A549 (cell line): Measurements from ENCODE around the gene PCOLCE2. TPM values are rescaled to one million over a fixed set of nuclear protein-coding genes. Genes with fewer than 3 reads are reported as not detected.

Experiments
- ATAC-seq, 2 experiments: fragments of 200-7000 bp in 1 of 2; fragments of >200 bp in 1 of 2; cut with Nextera tagmentation in 1 of 2; cut with Tn5 transposase in 1 of 2; 3 replicates each; pipeline versions ENCODE4 v1.8.0 to v1.9.1; 2018 to 2020; ENCODE audit warnings: mild to moderate bottlenecking in 1 of 2, moderate library complexity in 1 of 2
- CTCF ChIA-PET: fragments of 300-600 bp; sonication (Branson Sonifier 250); formaldehyde crosslinking; extraction: SDS; loops from one replicate; lab custom pipeline; 2021; ENCODE audit warnings: antibody characterized with exemption, inconsistent platforms; lab: Yijun Ruan, JAX
- POLR2A ChIA-PET: fragments of 350-600 bp; formaldehyde crosslinking; extraction: SDS; loops from one replicate; lab custom pipeline; 2021; ENCODE audit warnings: antibody characterized with exemption, inconsistent platforms; lab: Yijun Ruan, JAX
- DNase-seq, 2 experiments: peaks; one replicate each; pipeline versions ENCODE4 v3.0.0 to v3.0.0-alpha.2; 2011 to 2016; ENCODE audit warnings: low read depth in 1 of 2, low spot score in 1 of 2
- FAIRE-seq: peaks from 2 replicates; lab custom pipeline; 2011; peaks lifted over from hg19 to GRCh38; lab: Jason Lieb, UNC
- H3K27ac ChIP-seq, 2 experiments: fragments of >200 bp; sonication (Bioruptor Twin); formaldehyde crosslinking; 3 replicates each; pipeline ENCODE4 v1.5.1; 2016 to 2017
- H3K4me1 ChIP-seq: fragments of >200 bp; sonication (Bioruptor Twin); formaldehyde crosslinking; 3 replicates; pipeline ENCODE4 v1.6.1; 2016
- H3K4me2 ChIP-seq: fragments of >200 bp; sonication (Bioruptor Twin); formaldehyde crosslinking; 3 replicates; pipeline ENCODE4 v1.6.1; 2016
- H3K4me3 ChIP-seq: fragments of >200 bp; sonication (Bioruptor Twin); formaldehyde crosslinking; 3 replicates; pipeline ENCODE4 v1.5.1; 2016
- H3K9me3 ChIP-seq: fragments of >200 bp; sonication (Bioruptor Twin); formaldehyde crosslinking; 3 replicates; pipeline ENCODE4 v1.6.1; 2016
- BCL3 ChIP-seq: fragments of >200 bp; sonication (Bioruptor Twin); formaldehyde crosslinking; IDR thresholded peaks from 3 replicates; pipeline ENCODE4 v1.6.1; 2016
- BHLHE40 ChIP-seq: IDR thresholded peaks from 2 replicates; pipeline ENCODE4 v1.6.1; 2012; ENCODE audit warnings: low read depth, low read length, inconsistent platforms
- CBX2 ChIP-seq: fragments of 200-600 bp; sonication (generic); IDR thresholded peaks from 2 replicates; pipeline ENCODE4 v1.6.1; 2016; ENCODE audit warnings: low read depth, mild to moderate bottlenecking, borderline replicate concordance
- CHD2 ChIP-seq: fragments of 150-350 bp; IDR thresholded peaks from 2 replicates; pipeline ENCODE4 v1.6.1; 2014; ENCODE audit warnings: low read length; ENCODE audit not compliant: partially characterized antibody
- CTCF ChIP-seq: fragments of >200 bp; sonication (Bioruptor Twin); formaldehyde crosslinking; IDR thresholded peaks from 3 replicates; pipeline ENCODE4 v1.5.1; 2016
- E2F6 ChIP-seq: IDR thresholded peaks from 2 replicates; pipeline ENCODE4 v1.6.1; 2012; ENCODE audit warnings: low read depth, borderline replicate concordance
- EHMT2 ChIP-seq: fragments of 200-600 bp; sonication (generic); IDR thresholded peaks from 2 replicates; pipeline ENCODE4 v1.6.1; 2016; ENCODE audit warnings: antibody characterized with exemption, low read depth, mild to moderate bottlenecking, moderate library complexity
- ELK1 ChIP-seq: fragments of 150-350 bp; IDR thresholded peaks from 2 replicates; pipeline ENCODE4 v1.6.1; 2014; ENCODE audit warnings: low read depth, mild to moderate bottlenecking, low read length
- FOSL2 ChIP-seq, 2 experiments: fragments of 450-650 bp in 1 of 2; fragments of >200 bp in 1 of 2; sonication (Bioruptor Twin) in 1 of 2; formaldehyde crosslinking; IDR thresholded peaks; 2 replicates each; pipeline versions ENCODE4 v1.5.0 to v1.6.1; 2016 to 2020; ENCODE audit warnings: mild to moderate bottlenecking in 1 of 2, moderate library complexity in 1 of 2
- GATA3 ChIP-seq: IDR thresholded peaks from 2 replicates; pipeline ENCODE4 v1.6.1; 2012; ENCODE audit warnings: borderline replicate concordance
- HES2 ChIP-seq: fragments of >200 bp; sonication (Bioruptor Twin); formaldehyde crosslinking; IDR thresholded peaks from 2 replicates; pipeline ENCODE4 v1.6.1; 2016
- HEYL ChIP-seq: fragments of 250-450 bp; sonication (Bioruptor Pico); IDR thresholded peaks from 2 replicates; pipeline ENCODE4 v1.8.0; 2021; ENCODE audit warnings: mild to moderate bottlenecking, moderate library complexity
- HOXB13 ChIP-seq: fragments of 250-450 bp; sonication (Bioruptor Pico); IDR thresholded peaks from 2 replicates; pipeline ENCODE4 v1.5.0; 2020; ENCODE audit warnings: low read depth, mild to moderate bottlenecking, moderate library complexity
- HOXB5 ChIP-seq: fragments of 250-450 bp; sonication (Bioruptor Pico); IDR thresholded peaks from 2 replicates; pipeline ENCODE4 v1.5.0; 2020; ENCODE audit warnings: mild to moderate bottlenecking, moderate library complexity
- KDM5A ChIP-seq: fragments of 200-600 bp; sonication (generic); IDR thresholded peaks from 2 replicates; pipeline ENCODE4 v1.6.1; 2016; ENCODE audit warnings: antibody characterized with exemption, mild to moderate bottlenecking
- MYC ChIP-seq: IDR thresholded peaks from 2 replicates; pipeline ENCODE4 v1.6.1; 2012; ENCODE audit warnings: mild to moderate bottlenecking, inconsistent platforms, low read length, improper control_type of control experiment, borderline replicate concordance
- PHF8 ChIP-seq: fragments of 200-600 bp; sonication (generic); IDR thresholded peaks from 2 replicates; pipeline ENCODE4 v1.6.1; 2016; ENCODE audit warnings: low read depth, mild to moderate bottlenecking, antibody characterized with exemption, moderate library complexity, borderline replicate concordance
- RCOR1 ChIP-seq: fragments of 150-350 bp; IDR thresholded peaks from 2 replicates; pipeline ENCODE4 v1.6.1; 2014; ENCODE audit warnings: antibody characterized with exemption, low read length, low read depth
- RFX5 ChIP-seq: fragments of 450-650 bp; IDR thresholded peaks from 2 replicates; pipeline ENCODE4 v1.7.1; 2014; ENCODE audit warnings: antibody characterized with exemption, mild to moderate bottlenecking, moderate library complexity
- SMC3 ChIP-seq: fragments of >200 bp; sonication (Bioruptor Twin); formaldehyde crosslinking; IDR thresholded peaks from 3 replicates; pipeline ENCODE4 v1.6.1; 2018; ENCODE audit warnings: inconsistent platforms
- TFCP2L1 ChIP-seq: fragments of 250-450 bp; sonication (Bioruptor Pico); IDR thresholded peaks from 2 replicates; pipeline ENCODE4 v1.5.0; 2021; ENCODE audit warnings: mild to moderate bottlenecking
- ZC3H11A ChIP-seq: fragments of 450-650 bp; IDR thresholded peaks from 2 replicates; pipeline ENCODE4 v1.6.1; 2014; ENCODE audit warnings: antibody characterized with exemption, mild to moderate bottlenecking
- WGBS: methylation state at CpG from one replicate; pipeline ENCODE4 v1.1.6; 2017; ENCODE audit errors: missing lambda C conversion rate; 5-methylcytosine and 5-hydroxymethylcytosine counted together
- polyA plus RNA-seq, 4 experiments: library from polyadenylated mRNA; depleted of rRNA in 3 of 4; stranded (reverse); fragments of >200 nt; fragmentation: RNase III in 1 of 4; extraction: RNeasy Plus Mini Kit Qiagen cat#74134 plus additional on column Dnase treatment in 1 of 4; gene quantifications; 2 replicates in 3 of 4; 3 replicates in 1 of 4; pipeline ENCODE4 v1.2.3, GENCODE V29; 2011 to 2017

The PCOLCE2 gene
- polyA plus RNA-seq, 2 of the 4 experiments (the other 2 are of a cell fraction): 41.0 to 43.9 TPM

GRCh38 chr3:142902356-142902755, 13.5 kb upstream of the PCOLCE2 start:
- CTCF ChIA-PET: interaction anchor here (0.9 to 3.0 kb wide), 4 partner anchors 14 to 74 kb away, joined by 3 to 28 read pairs (median 4); no protein-coding TSS in a partner anchor
- DNase-seq (no peak), FAIRE-seq (no peak), ATAC-seq (no peak)
- Histone ChIP-seq H3K27ac (no peak overlapping the region), H3K4me1 (peaks cover 12% of the 10 kb centered on the region), H3K4me3 (no peak overlapping the region), H3K4me2 (no peak overlapping the region), H3K9me3 (no peaks in the 10 kb centered on the region)
- WGBS: 61% methylated on average over 2 of the region's 2 CpGs
- POLR2A ChIA-PET: interaction anchor here (0.7 kb wide), 1 partner anchor 14 kb away, joined by 3 read pairs; no protein-coding TSS in a partner anchor
- TF ChIP-seq ZC3H11A (no peak), BCL3 (no peak), HES2 (no peak), MYC (no peak), KDM5A (no peak), TFCP2L1 (CRISPR knock-in tag) (no peak), GATA3 (no peak), E2F6 (no peak), BHLHE40 (no peak)

- POLR2A ChIA-PET: no interaction called here
- Histone ChIP-seq H3K4me1 (peaks cover 7% of the 10 kb centered on the region; the same call in 2 of the 3 replicates), H3K9me3 (no peaks in the 10 kb centered on the region), H3K4me3 (no peak overlapping the region), H3K4me2 (no peak overlapping the region), H3K27ac (no peak overlapping the region)
- no peak for TF ChIP-seq CHD2
- no peak for TF ChIP-seq HOXB5 (CRISPR knock-in tag)
- no peak for TF ChIP-seq HOXB13 (CRISPR knock-in tag)
- no peak for TF ChIP-seq KDM5A
- TF ChIP-seq PHF8: no peak
- no peak for TF ChIP-seq HEYL (CRISPR knock-in tag)
- TF ChIP-seq CTCF: no peak
- TF ChIP-seq GATA3: no peak
- TF ChIP-seq RFX5: no peak
- no peak for TF ChIP-seq CBX2
- no peak for TF ChIP-seq RCOR1
- TF ChIP-seq BCL3: no peak
- TF ChIP-seq FOSL2 (IDR thresholded peaks at IDR 0.05): no peak
- TF ChIP-seq FOSL2 (CRISPR knock-in tag; IDR thresholded peaks at IDR 0.05): no peak
- TF ChIP-seq SMC3: no peak
- TF ChIP-seq EHMT2: no peak
- no peak for TF ChIP-seq ELK1
- 60% methylated on average over 3 of the region's 3 CpGs for WGBS
- CTCF ChIA-PET: interaction anchor here (0.6 to 0.7 kb wide), 2 partner anchors 56 to 329 kb away, joined by 3 read pairs; no protein-coding TSS in a partner anchor
- ATAC-seq: no peak; a peak in 1 of 6 replicates
- FAIRE-seq: no peak
- DNase-seq: no peak
Measured at GRCh38 chr3:142898346-142899213, 9.7 kb upstream of the PCOLCE2 start.
